ENCODE results near the gene PTPRZ1. TPM values are rescaled to one million over a fixed set of nuclear protein-coding genes. Genes with fewer than 3 reads are reported as not detected.
A peak's percentile ranks its signal among the peaks of the same experiment; 100 is the strongest.

PTPRZ1 gene
- total RNA-seq, 1 experiment from 2014 or later, result 74.2 TPM

DNA sequence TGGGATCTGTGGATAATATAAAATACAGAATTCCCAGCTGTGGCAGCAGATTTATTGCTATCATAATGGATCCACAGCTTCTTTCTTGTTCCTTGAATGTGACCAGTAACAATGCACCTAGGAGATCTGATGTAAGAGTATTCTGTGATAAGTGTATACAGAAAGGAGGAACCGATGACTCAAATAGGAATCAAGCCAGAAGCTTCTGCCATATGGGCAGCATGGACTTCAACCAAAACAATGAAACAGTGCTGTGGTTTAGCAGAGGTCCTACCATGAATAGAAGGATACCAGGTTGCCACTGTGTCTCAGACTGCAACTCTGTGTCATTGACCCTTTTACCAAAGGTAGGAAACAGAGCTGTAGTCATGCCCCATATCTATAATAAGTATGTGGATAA lies 81.8 kb downstream of the PTPRZ1 start:
- no CpG with 5 or more reads among the region's 1 CpG for WGBS (ENCODE audit: extremely low coverage, insufficient read length, low lambda C conversion rate)
- Mint-ChIP-seq H3K27ac (peak overlapping the region in 1 of 3 experiments; percentile 4; a peak in 1 of 7 replicates), H3K27me3 (ENCODE audit: low read depth) (no peaks in the 10 kb centered on the region; the same call in 1 of the 2 replicates), H3K9me3 (no peaks in the 10 kb centered on the region), H3K4me3 (no peak overlapping the region), H3K36me3 (ENCODE audit: insufficient read depth in 1 of 3, low read depth in 3 of 3) (peaks cover 20 to 29% (median 20%) of the 10 kb centered on the region in 3 experiments), H3K4me1 (peaks cover 53 to 61% of the 10 kb centered on the region in 2 experiments)
- Histone ChIP-seq H3K4me2 (ENCODE audit: insufficient read depth, insufficient read length, low read length) (no peak overlapping the region), H3K4me1 (ENCODE audit: insufficient read depth, low read length) (peaks cover 14% of the 10 kb centered on the region), H3K18ac (ENCODE audit: insufficient read length, low read depth, low read length) (no peak overlapping the region), H2BK20ac (ENCODE audit: low read depth, low read length, poor library complexity, severe bottlenecking) (no peak overlapping the region), H4K8ac (replicated peaks; ENCODE audit: insufficient read length, low read depth, low read length) (no peak overlapping the region), H2BK120ac (ENCODE audit: low read depth, low read length, poor library complexity, severe bottlenecking) (no peak overlapping the region), H3T11ph (ENCODE audit: low read length) (no peak overlapping the region), H4K5ac (ENCODE audit: insufficient read length, low read depth, low read length) (no peak overlapping the region), H4K91ac (ENCODE audit: insufficient read length, low read depth, low read length) (no peak overlapping the region), H3K23ac (ENCODE audit: insufficient read length, low read depth, low read length) (no peak overlapping the region), H2BK15ac (ENCODE audit: low read depth, low read length) (no peak overlapping the region), H3K27me3 (ENCODE audit: insufficient read depth, low read length) (no peaks in the 10 kb centered on the region), H3K27ac (ENCODE audit: insufficient read length, low read depth, low read length) (no peak overlapping the region), H3K14ac (ENCODE audit: insufficient read depth, low read length) (no peak overlapping the region), H3K56ac (ENCODE audit: insufficient read length, low read depth, low read length) (no peak overlapping the region), H3K9ac (ENCODE audit: extremely low read depth, insufficient read length, low read length) (no peak overlapping the region), H2BK12ac (ENCODE audit: insufficient read length, low read depth, low read length) (no peak overlapping the region), H4K20me1 (ENCODE audit: control insufficient read depth, insufficient read depth, insufficient read length) (no peaks in the 10 kb centered on the region), H3K79me1 (ENCODE audit: insufficient read depth, low read depth, low read length, poor library complexity, severe bottlenecking) (no peaks in the 10 kb centered on the region), H2BK5ac (ENCODE audit: insufficient read length, low read length) (no peak overlapping the region), H3K9me3 (ENCODE audit: control insufficient read depth, low read depth, low read length) (no peaks in the 10 kb centered on the region), H3K79me2 (ENCODE audit: insufficient read depth, low read length) (peaks cover 16% of the 10 kb centered on the region; the same call in 1 of the 2 replicates), H3K23me2 (ENCODE audit: insufficient read length, low read depth, low read length, poor library complexity, severe bottlenecking) (no peaks in the 10 kb centered on the region), H2AFZ (ENCODE audit: low read length) (no peak overlapping the region), H3K4ac (ENCODE audit: low read depth, low read length) (no peak overlapping the region), H2AK5ac (ENCODE audit: insufficient read length, low read length) (no peak overlapping the region)
- TF ChIP-seq, protein P1, sequence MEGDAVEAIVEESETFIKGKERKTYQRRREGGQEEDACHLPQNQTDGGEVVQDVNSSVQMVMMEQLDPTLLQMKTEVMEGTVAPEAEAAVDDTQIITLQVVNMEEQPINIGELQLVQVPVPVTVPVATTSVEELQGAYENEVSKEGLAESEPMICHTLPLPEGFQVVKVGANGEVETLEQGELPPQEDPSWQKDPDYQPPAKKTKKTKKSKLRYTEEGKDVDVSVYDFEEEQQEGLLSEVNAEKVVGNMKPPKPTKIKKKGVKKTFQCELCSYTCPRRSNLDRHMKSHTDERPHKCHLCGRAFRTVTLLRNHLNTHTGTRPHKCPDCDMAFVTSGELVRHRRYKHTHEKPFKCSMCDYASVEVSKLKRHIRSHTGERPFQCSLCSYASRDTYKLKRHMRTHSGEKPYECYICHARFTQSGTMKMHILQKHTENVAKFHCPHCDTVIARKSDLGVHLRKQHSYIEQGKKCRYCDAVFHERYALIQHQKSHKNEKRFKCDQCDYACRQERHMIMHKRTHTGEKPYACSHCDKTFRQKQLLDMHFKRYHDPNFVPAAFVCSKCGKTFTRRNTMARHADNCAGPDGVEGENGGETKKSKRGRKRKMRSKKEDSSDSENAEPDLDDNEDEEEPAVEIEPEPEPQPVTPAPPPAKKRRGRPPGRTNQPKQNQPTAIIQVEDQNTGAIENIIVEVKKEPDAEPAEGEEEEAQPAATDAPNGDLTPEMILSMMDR (conservative IDR thresholded peaks at IDR 0.05), result no peak
- no peak for DNase-seq
